ENCODE measurements around the gene HOXB2.

Gene HOXB2

DNA sequence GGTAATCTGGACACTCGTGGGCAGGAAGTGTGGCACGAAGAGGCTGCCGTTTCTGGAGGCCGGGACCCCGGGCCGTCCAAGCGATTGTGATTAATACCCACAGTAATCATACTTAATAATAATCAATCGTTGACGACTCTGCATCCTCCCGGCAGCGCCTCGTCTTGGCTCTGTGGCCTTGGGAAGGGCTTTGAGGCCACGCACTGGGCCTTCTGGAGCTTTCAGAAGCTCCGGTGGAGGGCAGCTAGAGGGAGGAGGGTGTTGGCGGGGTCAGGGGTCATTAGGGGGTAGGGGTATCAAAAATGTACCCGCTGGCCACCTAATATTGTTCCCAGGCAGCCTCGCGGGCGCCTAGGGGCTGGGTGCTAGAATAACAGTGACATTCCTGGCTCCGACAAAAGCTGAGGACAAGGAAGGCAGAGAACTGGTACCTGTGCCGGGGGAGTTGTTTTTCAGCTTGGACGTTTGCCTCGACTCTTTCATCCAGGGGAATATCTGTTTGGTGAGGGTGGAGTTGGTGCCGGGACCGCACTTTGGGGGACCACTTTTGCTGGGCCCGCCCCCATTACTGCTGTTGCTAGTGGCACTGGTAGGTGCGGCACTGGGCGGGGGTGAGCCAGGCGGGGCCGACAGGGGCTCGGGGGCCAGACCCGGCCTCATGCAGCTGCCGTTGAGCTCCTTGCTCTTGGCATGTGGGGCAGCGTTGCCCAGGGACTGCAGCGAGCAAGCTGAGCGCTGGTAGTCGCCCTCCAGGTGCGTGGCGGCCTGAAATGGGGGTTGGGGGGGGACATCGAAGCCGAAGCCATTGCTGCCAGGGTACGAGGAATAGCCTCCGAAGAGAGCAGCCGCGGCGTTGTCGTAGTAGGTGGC lies 6.9 kb upstream of the HOXB2 start:
- no peak for DNase-seq

DNA sequence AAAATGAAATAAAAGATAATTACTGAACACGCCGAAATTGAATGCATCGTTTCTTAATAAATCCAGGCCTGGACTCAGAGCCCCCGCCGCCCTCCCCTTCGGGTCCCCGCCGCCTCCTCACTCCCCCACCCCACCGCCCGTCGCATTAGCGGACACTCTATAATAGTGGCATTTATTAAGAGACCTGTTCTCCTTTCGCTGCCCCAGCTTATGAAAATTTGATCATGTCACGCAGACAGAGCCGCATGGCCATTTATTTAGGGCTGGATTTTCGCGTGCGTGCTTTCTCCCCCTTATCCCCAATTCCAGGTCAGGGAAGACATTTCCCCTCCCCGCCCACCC lies 6.3 kb upstream of the HOXB2 start:
- no peak for DNase-seq

DNA sequence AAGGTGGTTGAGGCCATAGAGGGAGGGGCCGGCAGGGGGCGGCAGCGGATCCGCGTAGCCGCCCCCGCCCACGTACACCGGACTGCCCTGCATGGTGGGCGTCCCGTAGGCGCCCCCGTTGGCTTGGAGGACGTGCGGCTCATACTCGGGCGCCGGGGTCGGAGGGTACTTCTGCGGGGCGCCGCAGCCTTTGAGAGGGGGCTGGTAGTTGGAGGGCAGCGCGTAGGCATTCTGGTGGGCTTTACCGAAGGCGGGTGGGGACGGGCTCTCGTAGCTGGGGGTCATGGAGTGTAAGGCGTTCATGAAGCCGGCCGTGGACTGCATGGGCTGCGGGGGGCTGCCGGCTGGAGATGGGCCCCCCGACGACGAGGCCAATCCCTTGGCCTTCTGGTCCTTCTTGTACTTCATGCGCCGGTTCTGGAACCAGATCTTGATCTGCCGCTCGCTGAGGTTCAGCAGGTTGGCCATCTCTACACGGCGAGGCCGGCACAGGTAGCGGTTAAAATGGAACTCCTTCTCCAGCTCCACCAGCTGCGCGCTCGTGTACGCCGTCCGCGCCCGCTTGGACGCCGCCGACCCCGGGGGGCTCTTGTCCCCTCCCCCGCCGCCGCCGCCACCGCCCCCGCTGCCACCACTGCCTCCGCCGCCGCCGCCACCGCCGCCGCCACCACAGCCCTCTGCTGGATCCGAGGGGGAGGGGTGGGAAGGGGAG lies 5.7 kb upstream of the HOXB2 start:
- no peak for DNase-seq

DNA sequence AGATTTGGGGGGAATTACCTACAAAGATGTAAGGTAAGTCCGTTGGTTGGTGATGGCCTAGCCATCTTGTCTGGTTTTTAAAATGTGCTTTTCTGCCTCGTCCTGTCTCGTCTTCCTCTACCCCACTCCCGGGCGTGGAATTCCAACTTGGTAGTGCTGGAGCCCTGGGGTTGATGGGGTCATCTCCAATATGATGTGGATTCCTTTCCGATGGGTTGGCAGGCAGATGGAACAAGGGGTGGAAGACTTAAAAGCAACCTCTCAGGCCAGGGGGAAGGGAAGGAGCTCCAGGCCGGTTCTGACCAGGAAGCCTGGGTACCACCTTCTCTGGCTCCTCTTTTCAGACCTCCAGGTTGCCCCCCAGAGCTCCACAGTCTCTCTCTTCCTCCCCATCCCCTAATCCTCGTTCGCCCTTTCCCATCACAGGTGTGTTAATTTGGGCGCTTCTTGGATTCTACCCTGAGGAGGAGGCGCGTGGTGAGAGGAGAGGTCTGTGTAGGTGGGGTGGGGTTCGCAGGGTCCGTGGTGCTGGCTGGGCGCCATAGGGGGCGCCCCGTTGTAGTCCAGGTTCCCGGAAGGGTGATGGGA lies 5.1 kb upstream of the HOXB2 start:
- no peak for DNase-seq

DNA sequence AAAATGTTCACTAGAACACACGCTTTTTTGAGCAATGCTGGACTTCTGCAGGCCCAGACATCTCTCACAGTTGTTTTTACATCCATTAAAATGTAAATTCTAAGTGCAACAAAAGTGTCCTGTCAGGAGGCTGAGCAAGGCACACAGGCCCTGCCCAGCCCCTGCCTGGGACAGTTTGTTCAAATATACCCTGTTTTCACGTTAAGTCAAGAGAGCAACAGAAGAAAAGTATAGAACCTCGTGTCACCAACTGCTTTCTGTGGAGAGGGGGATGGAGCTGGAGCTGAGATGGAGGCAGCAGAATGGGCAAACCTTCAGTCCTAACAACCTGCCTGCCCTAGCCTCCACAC lies 4.3 kb upstream of the HOXB2 start:
- no peak for DNase-seq

DNA sequence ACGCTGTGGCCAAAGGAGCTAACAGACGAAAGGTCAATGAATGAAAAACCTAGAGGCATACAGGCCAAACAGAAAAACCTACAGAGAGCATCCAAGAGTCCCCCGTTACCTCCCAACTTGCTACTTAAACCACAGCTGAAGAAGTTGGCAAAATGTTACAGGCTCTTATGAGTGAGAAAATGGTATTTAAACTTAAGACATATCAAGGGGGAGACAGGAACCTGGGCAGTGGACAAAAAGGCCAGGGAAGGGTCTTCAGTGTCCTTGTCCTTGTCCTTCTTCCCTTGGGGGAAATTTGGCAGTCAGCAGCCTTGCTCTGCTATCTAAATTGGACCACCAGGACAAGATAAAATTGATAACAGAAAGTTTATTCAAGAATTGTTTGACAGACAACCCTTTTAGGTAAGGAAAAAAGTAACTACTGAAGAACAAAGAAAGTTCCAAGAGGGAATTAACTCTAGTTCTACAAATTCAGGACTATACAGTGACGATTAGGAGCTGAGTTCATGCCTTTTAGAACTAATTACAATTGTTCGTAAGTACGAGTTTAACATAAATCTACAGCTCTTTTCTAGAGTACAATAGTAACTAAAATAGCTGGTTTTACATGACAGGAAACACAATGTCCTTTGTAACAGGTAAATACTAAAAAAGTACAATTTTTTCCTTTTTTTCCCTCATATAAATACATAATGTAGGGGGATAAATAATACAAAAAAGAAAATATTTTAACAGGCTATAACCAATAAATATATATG lies 3.8 kb upstream of the HOXB2 start:
- DNase-seq: no peak

DNA sequence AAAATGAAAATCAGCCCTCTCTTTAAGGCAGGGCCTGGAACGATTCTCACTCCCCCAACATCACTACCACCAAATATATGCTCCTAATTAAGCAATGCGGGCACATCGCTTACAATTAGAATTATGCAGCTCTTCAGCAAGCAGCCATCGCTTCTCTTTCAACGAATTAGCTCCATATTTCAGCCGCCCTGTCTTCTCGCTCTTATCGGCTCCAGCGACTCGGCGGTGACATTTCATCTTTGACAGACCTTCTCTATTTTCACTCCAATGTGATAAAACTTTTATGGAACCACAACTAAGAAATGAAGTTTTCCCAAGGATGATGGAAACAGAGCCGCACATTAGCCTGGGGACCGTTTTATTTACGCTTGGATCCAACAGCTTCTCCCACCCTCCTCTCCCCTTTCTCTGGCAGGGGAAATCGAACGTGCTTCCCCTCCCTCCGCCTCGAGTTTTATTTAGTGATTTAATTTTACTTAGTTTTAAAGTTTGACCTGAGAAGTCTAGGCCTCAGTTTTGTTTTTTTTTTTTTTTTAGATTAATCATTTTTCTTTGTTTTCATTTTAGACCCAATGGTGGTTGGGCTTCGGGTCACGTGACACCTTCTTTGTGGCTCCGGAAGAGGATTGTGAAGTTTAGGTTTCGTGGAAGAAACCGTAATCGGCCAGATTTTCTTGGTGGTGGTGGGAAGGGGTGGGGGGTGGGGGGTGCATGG lies 3.1 kb upstream of the HOXB2 start:
- peak; percentile 37 to 70 for DNase-seq

DNA sequence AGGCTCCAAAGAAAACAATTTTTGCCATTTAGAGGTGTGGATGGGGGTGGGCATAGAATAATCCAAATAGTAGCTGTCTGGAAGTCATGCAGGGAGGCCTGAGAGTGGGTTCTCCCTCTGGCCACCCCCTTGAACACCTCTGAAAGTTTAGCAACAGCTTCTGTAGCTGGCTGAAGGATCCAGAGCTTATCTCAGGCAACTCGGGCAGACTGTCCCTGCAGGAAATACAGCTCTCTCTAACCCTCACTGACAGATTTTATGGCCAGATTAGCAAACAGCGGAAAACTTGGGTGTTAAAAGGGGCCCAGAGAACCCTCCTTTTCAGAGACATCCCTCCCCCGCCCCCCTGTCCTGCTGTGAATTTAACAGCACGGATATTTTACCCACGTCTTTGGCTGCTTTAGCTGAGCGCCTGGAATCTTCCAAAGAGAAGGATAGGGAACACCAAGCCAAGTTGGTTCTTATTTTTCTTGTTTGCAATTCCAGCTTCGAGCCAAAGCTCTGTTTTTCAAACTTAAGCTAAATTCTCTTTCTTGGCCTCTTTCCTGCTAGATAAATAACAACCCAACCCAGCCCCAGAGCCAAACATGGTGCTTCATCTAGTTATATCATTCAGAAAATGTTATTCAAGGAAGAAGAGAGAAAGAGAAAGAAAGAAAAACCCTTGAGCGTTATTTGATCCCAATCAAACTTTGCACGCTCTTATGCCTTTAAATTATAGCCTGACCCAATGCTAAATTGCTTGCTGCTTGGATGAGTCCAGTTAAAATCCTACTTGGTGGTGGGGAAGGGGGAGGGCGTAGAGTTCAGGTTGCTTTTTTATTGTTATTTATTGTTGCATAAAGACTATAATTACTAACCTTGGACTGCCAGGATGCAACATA lies 2.3 kb upstream of the HOXB2 start:
- DNase-seq: no peak

DNA sequence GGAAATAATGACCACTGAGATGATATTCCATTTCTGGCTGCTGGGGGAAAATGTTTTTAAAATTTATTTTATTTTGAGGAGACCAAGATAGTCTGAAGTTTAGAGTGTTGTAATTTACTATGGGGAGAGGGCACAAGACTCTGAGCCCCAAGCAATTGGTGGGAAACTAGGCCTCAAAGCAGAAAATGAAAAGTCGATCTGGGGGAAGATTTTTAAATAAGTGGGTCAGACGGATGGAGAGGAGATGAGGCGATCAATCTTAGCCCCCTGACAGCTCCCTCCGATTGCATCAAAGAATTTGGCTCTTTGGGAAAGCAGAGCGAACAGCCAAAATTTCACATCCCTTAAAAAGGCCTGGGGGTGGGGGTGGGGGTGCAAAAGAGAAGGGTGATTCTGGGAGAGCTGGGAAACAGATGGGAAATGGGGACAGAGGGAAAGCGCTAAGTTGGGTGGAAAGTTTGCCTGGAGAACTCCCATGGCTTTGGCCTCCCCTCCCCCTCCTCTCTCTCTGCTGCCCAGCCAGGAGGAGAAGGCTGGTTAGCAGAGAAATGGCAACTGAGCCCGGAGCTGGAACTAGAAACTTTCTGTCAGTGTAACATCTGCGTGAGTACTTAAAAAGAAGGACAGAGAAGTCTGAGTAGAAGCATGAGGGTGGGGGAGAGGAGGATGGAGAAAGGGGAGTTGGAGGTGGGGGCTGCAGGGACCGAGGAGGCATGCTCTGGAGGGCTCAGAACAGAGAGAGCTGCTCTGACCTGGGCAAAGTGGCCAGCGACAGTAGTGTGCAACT lies 1.4 kb upstream of the HOXB2 start:
- DNase-seq: no peak

DNA sequence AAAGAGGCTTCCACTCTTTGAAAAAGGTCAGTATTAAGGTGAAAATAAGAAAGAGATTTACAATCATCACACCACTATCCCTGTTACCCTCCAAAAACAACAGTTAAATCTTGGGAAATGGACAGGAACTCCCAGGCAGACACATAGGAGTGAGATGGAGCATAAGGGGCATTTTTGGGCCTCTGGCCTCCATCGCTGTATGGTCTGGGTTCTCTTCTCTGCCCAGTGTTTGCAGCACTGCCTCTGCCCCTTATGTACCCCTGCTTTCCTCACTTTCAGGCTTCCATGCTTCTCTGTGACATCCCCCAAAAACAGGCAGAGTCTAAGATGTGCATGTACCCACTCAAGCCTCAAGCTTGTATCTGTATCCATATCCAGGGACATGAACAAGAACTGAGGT lies 630 bp upstream of the HOXB2 start:
- DNase-seq: no peak

DNA sequence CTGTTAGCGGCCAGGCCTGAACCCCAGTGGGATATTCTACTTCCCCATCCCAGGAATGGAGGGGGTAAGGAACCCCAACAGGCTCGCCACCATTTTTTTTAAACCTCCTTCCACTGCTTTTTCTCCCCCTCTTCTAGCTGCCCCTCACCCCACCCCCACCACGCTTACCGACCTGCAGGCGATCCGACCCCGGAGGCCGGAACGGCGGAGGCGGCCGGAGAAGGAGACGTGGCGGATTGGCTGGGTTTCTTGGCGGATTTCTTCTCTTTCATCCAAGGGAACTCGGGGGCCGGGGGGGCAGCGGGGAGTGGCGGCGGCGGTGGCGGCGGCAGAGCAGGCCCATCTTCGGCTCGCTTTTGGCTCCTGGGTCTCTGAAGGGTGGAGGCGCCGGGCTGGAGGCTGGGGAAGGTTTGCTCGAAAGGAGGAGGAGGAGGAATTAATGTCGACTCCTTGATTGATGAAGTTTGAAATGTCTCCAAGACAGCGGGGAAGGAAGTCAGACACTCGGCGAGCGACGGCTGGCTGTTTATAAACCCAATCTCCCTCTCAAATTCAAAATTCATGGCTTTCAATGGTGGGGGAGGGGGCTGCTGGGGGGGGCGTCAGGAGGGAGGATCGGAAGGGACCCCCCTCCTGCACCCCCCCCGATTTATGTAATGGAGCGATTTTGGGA lies 424 bp downstream of the HOXB2 start:
- peak in 1 of 2 donors; percentile 51 for DNase-seq

DNA sequence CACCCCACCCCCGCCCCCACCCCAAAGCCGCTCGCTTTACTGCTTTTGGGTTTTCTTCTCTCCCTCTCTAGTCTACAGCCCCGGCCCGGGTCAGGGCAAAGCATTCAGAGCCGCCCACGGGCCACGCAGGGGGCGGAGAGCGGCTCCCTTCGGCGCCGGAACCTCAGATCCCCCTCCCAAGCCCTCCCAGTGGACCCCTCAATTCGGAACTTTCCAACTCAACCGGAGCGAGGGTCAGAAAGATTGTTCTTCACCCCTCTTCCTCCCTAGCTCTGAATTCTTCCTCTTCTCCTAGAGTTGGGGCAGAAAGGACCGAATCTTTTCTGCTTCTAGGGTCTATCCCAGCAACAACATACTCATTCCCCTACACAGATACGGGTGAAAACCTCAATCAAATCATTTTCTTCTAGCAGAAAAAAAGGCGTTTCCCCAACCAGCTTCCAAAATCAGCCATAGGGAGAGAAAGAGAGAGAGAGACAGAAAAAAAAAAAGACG lies 1.0 kb downstream of the HOXB2 start:
- DNase-seq: peak in 1 of 2 donors; percentile 10

DNA sequence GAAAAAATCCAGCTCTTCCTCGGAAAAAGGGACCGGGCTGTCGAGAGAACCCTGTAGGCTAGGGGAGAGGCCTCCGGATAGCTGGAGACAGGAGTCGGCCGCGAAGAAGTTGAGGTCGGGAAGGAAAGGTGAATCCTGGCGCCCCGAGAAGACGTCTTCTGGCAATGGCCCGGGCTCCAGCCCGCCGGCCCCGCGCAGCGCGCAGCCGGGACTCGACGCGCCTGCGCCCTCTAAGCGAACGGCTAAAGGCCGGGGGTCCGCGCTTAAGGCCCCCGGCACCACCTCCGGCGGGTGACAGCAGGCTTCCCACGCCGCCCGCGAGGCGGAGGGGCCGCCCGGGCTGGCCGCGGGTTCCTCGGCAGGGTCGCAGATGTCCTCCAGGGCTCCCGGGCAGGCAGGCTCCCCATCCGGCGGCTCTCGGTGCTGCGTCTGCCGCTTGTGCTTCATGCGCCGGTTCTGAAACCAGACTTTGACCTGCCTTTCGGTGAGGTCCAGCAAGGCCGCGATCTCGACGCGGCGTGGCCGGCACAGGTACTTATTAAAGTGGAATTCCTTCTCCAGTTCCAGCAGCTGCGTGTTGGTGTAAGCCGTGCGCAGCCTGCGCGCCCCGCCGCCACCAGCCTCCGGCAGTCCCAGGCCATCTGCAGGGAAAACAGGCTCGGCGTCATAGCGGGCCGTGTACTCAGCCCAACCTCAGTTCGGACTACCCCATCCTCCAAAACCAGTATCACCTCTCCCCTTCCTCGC lies 1.6 kb downstream of the HOXB2 start:
- DNase-seq: peak; percentile 54 to 70

DNA sequence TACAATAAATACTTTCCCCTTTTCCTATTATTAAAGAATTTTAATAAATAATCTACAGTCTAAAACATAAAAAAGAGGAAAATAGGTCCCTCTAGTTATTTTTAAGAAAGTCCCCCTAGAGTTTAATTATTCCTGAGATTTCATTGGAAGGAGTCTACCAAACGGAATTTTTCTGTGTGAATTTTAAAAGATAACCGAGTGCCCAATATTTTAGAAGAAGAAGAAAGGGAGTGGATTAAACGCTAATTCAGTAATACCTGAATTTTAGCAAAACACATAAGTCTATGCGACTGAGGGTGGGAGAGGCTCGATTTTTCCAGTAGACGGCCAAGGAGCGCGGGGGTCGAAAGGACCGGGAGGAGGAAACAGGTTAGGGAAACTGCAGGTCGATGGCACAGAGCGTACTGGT lies 2.2 kb downstream of the HOXB2 start:
- no peak for DNase-seq

DNA sequence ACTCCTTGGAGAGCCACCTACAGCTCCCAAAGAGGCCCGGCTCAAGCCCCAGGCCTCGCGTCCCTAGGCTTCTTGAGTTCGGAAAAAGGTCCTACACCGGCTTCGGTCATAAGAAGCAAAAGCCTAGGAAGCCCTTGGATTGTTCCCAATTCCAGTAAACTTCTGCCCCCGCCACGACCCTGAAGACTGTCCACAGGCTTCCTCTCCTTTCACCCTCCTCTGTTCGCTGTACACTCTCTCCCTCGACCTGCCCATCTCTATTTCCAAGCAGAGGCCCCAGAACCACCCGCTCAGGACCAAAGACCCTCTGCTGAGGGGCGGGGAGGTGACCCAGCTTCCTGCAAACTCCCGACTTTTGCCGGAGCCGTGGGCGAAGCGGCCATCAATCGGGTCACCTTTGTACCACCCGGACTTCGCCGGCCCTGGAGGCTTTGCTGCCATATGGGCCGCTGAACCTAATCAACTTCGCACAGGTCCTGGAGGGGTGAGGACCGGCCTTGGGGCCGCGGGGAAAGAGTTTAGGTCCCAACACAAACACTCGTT lies 2.7 kb downstream of the HOXB2 start:
- peak in 1 of 2 donors; percentile 36 for DNase-seq

DNA sequence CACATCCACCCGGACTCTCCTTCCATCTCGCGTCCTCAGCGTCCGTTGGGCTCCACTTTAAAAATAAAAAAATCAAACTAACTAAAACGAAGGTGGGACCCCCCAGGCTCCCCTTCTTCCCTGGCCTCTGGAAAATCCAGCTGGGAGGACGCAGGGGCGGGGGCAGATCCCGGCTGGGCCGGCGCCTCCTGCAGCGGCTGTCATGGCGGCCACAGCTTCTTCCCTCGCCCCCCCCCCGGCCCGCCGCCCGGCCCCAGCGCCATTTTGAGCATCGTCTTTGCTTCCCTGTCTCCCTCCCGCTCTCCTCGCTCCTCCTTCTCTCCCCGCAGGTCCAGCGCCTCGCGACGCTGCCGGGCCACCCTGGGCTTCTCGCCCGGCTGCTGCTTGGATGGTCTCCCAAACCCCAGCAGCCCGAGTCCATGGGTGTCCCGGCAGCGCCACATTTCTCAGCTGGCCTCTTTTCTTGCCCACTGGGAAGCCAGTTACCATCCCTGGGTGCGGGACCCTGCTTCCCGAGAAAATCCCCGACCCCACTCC lies 3.3 kb downstream of the HOXB2 start:
- peak; percentile 18 to 50 for DNase-seq

DNA sequence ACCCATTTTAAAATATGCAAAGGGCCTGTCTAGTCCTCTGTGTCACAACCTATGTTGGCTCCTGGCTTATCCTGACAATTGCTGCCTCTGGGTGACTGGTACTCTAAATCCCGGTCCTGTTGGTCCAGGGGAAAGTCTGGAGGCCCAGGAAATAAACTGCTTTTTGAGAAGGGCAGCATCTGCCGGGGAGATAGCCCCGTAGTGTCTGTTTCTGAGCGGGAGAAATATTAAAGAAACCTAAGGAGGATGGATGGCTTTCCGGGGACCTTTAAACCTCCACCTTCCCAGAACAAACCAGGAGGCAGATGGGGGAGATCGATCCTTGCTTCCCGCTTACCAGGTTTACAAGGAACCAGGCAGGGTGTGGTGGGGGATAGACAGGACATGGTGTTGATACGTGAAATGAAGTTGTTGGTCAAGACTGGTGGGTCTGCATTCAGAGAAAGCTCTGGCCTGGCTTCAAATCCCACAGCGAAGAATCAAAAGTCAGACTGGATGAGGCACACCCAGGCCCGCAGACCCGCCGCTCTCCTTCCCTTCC lies 3.8 kb downstream of the HOXB2 start:
- DNase-seq: no peak

DNA sequence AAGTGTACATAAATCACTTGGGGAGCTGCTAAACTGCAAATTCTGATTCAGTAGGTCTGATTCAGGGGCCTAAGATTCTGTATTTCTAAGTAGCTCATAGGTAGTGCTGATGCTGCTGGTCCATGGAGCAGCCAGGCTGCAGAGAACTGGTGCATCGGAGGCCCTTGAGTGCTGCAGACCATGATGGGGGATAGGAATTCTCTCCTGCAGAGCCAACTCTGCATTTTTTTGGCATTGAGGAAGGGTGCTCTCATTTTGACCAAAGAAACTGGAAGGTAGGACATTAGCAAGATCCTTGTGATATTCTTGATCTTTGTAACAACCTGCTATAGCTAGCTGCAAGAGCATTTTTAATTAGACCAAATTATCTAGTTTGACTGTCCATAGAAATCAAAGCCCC lies 4.7 kb downstream of the HOXB2 start:
- DNase-seq: no peak
